Stimulated activated CD8-positive, alpha-beta memory T cell treated with anti-CD3 and anti-CD28 coated beads, Interleukin-7, amount 100 ng/mL, for 1 hour (primary cell): ENCODE measurements around the gene TEX13B.

Source experiments
- DNase-seq, 2 donors: peaks; one replicate each; pipeline ENCODE4 v3.0.0-alpha.2; 2020; ENCODE audit warnings: low read depth in 2 of 2

TEX13B gene

DNA sequence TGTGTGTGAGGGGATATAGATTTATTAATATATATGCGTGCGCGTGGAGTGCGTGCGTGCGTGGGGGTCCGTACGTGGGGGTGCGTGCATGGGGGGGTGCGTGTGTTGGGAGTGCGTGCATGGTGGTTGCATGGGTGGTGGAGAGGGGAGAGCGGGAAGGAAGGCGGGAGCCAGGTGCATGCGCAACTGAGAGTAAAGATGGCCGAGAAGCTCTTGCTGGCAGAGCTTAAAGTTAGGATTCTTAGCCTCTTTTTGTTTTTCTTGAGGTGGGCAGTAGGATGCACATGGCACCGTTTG, 45.8 kb downstream of the TEX13B start:
- no peak for DNase-seq

DNA sequence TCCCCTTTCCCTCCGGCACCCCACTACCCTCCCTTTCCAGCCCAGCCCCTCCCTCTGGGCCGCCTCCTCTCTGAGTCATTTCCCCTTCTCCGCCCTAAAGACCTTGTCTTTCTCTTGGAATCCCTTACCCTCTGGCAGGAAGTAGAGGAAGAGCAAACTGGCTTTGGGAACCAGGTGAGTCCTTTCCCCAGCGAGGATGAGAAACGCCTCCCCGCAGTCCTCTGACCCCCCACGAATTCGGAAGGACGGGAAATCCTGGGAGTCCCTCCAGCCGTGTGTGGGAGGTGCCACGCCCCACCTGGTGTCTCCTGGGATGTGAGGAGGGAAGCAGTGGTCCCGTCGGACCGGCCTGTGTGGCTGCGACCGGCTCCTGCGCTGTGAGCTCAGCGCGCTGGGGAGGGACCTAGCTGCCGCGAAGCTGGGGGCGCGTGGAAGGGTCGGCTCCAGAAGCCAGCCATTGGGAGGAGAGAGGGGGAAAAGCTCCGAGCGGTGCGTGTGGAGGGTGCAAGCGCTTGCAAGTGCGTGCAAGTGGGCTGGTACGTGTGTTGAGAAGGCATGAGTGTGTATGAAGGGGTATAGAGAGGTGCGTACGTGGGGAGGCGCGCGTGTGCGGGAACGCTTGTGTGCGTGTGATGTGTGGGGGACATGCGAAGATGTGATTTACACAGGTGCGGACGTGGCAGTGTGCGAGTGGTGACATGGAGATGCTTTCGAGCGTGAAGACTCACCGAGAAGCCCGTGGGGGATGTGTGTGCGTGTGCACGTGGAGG, 46.3 kb downstream of the TEX13B start:
- DNase-seq, result no peak

DNA sequence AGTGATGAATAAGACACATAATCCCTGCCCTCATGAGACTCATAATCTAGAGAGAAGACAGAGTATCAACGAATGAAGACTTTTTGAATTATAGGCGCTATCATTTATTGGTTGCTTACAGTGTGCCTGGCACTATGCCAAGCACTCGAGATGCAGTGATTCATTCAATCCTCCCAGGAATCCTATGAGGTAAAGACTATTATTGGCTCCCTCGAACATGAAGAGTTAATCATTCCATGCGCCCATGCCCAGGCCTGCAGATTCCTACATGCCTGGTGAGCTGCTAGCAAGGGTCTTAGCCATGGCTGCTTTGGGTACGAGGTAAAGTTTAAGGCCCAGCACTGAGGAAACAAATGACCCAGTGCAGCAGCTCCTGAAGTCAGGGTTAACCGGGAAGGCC, 47.0 kb downstream of the TEX13B start:
- DNase-seq, result no peak

DNA sequence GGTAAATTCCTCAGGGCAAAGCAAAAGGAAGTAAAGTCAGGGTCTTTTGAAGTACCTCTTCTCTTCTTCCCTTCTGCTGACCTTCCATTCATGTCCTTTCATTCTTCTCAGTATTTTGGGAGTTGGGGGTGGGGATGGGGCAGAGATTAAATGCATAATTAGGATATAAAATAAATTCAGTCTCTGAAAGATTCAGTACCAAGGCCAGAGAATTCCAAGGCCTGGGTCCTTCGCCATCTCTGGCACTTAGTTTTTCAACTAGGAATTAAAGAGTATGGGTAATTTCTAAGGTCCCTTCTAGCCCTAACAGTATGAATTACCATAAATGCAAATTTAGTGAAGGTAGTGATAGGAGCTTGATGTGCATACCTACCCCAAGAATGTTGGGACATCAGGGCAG, 47.9 kb downstream of the TEX13B start:
- DNase-seq, result no peak
